HCT116 (cell line): Measurements from ENCODE around the gene PRKCA.

Experiments used
- CBX3 ChIP-seq: IDR thresholded peaks from 2 replicates; pipeline ENCODE4 v1.6.1; 2012; ENCODE audit warnings: low read depth
- CEBPB ChIP-seq: IDR thresholded peaks from 2 replicates; pipeline ENCODE4 v1.6.1; 2012; ENCODE audit warnings: low read depth
- EZH2 ChIP-seq: fragments of 200-600 bp; sonication (generic); IDR thresholded peaks from 2 replicates; pipeline ENCODE4 v1.6.1; 2017; ENCODE audit warnings: antibody characterized with exemption, mixed run types
- EZH2phosphoT487 ChIP-seq: fragments of 200-600 bp; IDR thresholded peaks from 2 replicates; pipeline ENCODE4 v1.6.1; 2018; ENCODE audit warnings: antibody characterized with exemption, borderline replicate concordance
- POLR2A ChIP-seq: IDR thresholded peaks from 2 replicates; pipeline ENCODE4 v1.7.0; 2011; ENCODE audit warnings: borderline replicate concordance; ENCODE audit not compliant: insufficient read depth, insufficient read length; ENCODE audit errors: extremely low read depth
- POLR2AphosphoS5 ChIP-seq: IDR thresholded peaks from 2 replicates; pipeline ENCODE4 v1.6.1; 2011; ENCODE audit warnings: mild to moderate bottlenecking, low read depth, low read length, moderate library complexity
- RAD21 ChIP-seq: IDR thresholded peaks from 2 replicates; pipeline ENCODE4 v1.6.1; 2012; ENCODE audit warnings: low read depth, mild to moderate bottlenecking
- SP1 ChIP-seq: IDR thresholded peaks from 2 replicates; pipeline ENCODE4 v1.6.1; 2012; ENCODE audit warnings: low read depth
- TCF7L2 ChIP-seq: IDR thresholded peaks from 2 replicates; pipeline ENCODE4 v1.7.0; 2011; ENCODE audit warnings: borderline replicate concordance, inconsistent platforms; ENCODE audit not compliant: insufficient read depth, insufficient read length; ENCODE audit errors: extremely low read depth
- YY1 ChIP-seq: IDR thresholded peaks from 2 replicates; pipeline ENCODE4 v1.6.1; 2011; ENCODE audit warnings: low read length, low read depth, moderate library complexity, mild to moderate bottlenecking; ENCODE audit not compliant: insufficient replicate concordance; ENCODE audit errors: extremely low read depth
- ZFX ChIP-seq: fragments of 450-650 bp; IDR thresholded peaks from 2 replicates; pipeline ENCODE4 v1.6.1; 2017
- TF ChIP-seq, protein P1 (sequence below), 3 experiments: fragments of 200-600 bp in 1 of 3; sonication (generic) in 1 of 3; IDR thresholded peaks in 2 of 3; conservative IDR thresholded peaks in 1 of 3; 2 replicates each; pipeline ENCODE4 v1.5.1; 2012 to 2017; ENCODE audit warnings: low read depth in 2 of 3, low read length in 2 of 3, antibody characterized with exemption in 1 of 3, borderline replicate concordance in 1 of 3, control low read depth in 1 of 3, mild to moderate bottlenecking in 1 of 3, mixed read lengths in 1 of 3, mixed run types in 1 of 3, moderate library complexity in 1 of 3; ENCODE audit not compliant: insufficient read depth in 1 of 3
- TF ChIP-seq, protein P2 (sequence below): IDR thresholded peaks from 2 replicates; pipeline ENCODE4 v1.6.1; 2012
- TF ChIP-seq, protein P3 (sequence below): IDR thresholded peaks from 2 replicates; pipeline ENCODE4 v1.6.1; 2012; ENCODE audit warnings: low read depth

DNA sequence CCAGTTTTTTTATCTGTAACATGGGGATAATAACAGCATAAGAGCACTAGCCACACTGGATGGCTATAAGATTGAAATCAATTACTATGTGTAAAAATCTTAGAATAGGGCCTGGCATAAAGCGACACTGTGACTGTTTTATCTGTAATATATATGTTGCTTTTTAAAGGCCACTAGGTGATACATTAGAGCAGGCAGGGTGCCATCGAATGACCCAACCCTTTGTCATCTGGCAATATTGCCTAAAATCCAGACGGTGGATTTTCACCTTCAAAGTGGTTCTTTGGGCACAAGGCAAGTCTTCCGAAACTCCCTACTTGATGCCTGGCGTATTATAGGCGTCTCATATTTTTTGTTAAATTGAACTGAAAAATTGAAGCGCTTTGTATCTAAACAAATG lies 69.1 kb downstream of the PRKCA start:
- TF ChIP-seq, protein P1, sequence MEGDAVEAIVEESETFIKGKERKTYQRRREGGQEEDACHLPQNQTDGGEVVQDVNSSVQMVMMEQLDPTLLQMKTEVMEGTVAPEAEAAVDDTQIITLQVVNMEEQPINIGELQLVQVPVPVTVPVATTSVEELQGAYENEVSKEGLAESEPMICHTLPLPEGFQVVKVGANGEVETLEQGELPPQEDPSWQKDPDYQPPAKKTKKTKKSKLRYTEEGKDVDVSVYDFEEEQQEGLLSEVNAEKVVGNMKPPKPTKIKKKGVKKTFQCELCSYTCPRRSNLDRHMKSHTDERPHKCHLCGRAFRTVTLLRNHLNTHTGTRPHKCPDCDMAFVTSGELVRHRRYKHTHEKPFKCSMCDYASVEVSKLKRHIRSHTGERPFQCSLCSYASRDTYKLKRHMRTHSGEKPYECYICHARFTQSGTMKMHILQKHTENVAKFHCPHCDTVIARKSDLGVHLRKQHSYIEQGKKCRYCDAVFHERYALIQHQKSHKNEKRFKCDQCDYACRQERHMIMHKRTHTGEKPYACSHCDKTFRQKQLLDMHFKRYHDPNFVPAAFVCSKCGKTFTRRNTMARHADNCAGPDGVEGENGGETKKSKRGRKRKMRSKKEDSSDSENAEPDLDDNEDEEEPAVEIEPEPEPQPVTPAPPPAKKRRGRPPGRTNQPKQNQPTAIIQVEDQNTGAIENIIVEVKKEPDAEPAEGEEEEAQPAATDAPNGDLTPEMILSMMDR (IDR thresholded peaks at IDR 0.05 in 2 of 3, conservative IDR thresholded peaks at IDR 0.05 in 1 of 3; ENCODE audit: borderline replicate concordance in 1 of 3, insufficient read depth in 1 of 3, low read depth in 2 of 3, low read length in 2 of 3) = no peak
- TF ChIP-seq, protein P2, sequence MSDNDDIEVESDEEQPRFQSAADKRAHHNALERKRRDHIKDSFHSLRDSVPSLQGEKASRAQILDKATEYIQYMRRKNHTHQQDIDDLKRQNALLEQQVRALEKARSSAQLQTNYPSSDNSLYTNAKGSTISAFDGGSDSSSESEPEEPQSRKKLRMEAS = no peak
- no peak for TF ChIP-seq POLR2A
- no peak for TF ChIP-seq RAD21
- no peak for TF ChIP-seq POLR2AphosphoS5
- no peak for TF ChIP-seq EZH2
- no peak for TF ChIP-seq YY1
- TF ChIP-seq TCF7L2 = no peak
- TF ChIP-seq CBX3 = no peak
- no peak for TF ChIP-seq SP1
- no peak for TF ChIP-seq CEBPB
- no peak for TF ChIP-seq EZH2phosphoT487
- TF ChIP-seq, protein P3, sequence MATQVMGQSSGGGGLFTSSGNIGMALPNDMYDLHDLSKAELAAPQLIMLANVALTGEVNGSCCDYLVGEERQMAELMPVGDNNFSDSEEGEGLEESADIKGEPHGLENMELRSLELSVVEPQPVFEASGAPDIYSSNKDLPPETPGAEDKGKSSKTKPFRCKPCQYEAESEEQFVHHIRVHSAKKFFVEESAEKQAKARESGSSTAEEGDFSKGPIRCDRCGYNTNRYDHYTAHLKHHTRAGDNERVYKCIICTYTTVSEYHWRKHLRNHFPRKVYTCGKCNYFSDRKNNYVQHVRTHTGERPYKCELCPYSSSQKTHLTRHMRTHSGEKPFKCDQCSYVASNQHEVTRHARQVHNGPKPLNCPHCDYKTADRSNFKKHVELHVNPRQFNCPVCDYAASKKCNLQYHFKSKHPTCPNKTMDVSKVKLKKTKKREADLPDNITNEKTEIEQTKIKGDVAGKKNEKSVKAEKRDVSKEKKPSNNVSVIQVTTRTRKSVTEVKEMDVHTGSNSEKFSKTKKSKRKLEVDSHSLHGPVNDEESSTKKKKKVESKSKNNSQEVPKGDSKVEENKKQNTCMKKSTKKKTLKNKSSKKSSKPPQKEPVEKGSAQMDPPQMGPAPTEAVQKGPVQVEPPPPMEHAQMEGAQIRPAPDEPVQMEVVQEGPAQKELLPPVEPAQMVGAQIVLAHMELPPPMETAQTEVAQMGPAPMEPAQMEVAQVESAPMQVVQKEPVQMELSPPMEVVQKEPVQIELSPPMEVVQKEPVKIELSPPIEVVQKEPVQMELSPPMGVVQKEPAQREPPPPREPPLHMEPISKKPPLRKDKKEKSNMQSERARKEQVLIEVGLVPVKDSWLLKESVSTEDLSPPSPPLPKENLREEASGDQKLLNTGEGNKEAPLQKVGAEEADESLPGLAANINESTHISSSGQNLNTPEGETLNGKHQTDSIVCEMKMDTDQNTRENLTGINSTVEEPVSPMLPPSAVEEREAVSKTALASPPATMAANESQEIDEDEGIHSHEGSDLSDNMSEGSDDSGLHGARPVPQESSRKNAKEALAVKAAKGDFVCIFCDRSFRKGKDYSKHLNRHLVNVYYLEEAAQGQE = no peak
- no peak for TF ChIP-seq ZFX
